Measurements from ENCODE around the gene ASIC3.

GRCh38 chr7:151060113-151060415 lies 11.7 kb downstream of the ASIC3 start:
- TF ChIP-seq POLR2A (IDR thresholded peaks at IDR 0.05) (no peak), CTCF (IDR thresholded peaks at IDR 0.05) (no peak)
